Panc1 (cell line): ENCODE results near the gene P2RX1. TPM values are rescaled to one million over a fixed set of nuclear protein-coding genes. Genes with fewer than 3 reads are reported as not detected.

Experiments used
- ATAC-seq: fragments of 200-7000 bp; cut with Tn5 transposase; 2 replicates; pipeline ENCODE4 v1.9.1; 2020; ENCODE audit warnings: mild to moderate bottlenecking, moderate library complexity
- BruUV-seq: library from RNA; stranded (reverse); fragments of 400-500 nt; replicated peaks from 2 replicates; lab custom pipeline; 2021; lab: Mats Ljungman, UMichigan
- CTCF ChIA-PET: fragments of 300-600 bp; sonication (Branson Sonifier 250); formaldehyde crosslinking; loops from one replicate; lab custom pipeline; 2022; ENCODE audit warnings: antibody characterized with exemption; lab: Charles Lee
- POLR2A ChIA-PET: fragments of 300-600 bp; sonication (Branson Sonifier 250); formaldehyde crosslinking; loops from one replicate; lab custom pipeline; 2022; ENCODE audit warnings: antibody characterized with exemption; lab: Charles Lee
- DNase-seq: peaks from one replicate; pipeline ENCODE4 v3.0.0-alpha.2; 2010; ENCODE audit warnings: low read depth, low spot score
- H3K27ac ChIP-seq: 2 replicates; pipeline ENCODE4 v1.5.1; 2011; ENCODE audit warnings: mild to moderate bottlenecking, low read length, inconsistent platforms
- H3K27me3 ChIP-seq: fragments of 200-500 bp; sonication (Bioruptor generic); 2 replicates; pipeline ENCODE4 v1.6.0; 2014; ENCODE audit warnings: low read length, inconsistent platforms; ENCODE audit not compliant: control insufficient read depth, insufficient read depth
- H3K36me3 ChIP-seq: fragments of 200-500 bp; sonication (Bioruptor generic); 2 replicates; pipeline ENCODE4 v1.5.1; 2014; ENCODE audit warnings: inconsistent platforms, mild to moderate bottlenecking, low read length, moderate library complexity; ENCODE audit not compliant: control insufficient read depth, insufficient read depth
- H3K4me1 ChIP-seq: 2 replicates; pipeline ENCODE4 v1.5.1; 2011; ENCODE audit warnings: inconsistent platforms, mild to moderate bottlenecking, low read length, moderate library complexity; ENCODE audit not compliant: control insufficient read depth, insufficient read depth
- H3K4me3 ChIP-seq, 2 experiments: 2 replicates each; pipeline ENCODE4 v1.5.1; 2011 to 2012; ENCODE audit warnings: low read depth in 2 of 2, low read length in 2 of 2, mild to moderate bottlenecking in 2 of 2, inconsistent platforms in 1 of 2, moderate library complexity in 1 of 2
- H3K9me3 ChIP-seq: fragments of 200-500 bp; sonication (Bioruptor generic); 2 replicates; pipeline ENCODE4 v1.5.1; 2014; ENCODE audit warnings: low read depth, mild to moderate bottlenecking, inconsistent platforms, low read length, moderate library complexity; ENCODE audit not compliant: control insufficient read depth, insufficient read depth
- POLR2AphosphoS5 ChIP-seq: IDR thresholded peaks from 2 replicates; pipeline ENCODE4 v1.6.1; 2012; ENCODE audit warnings: mild to moderate bottlenecking, low read depth, low read length, moderate library complexity
- SIN3A ChIP-seq: IDR thresholded peaks from 2 replicates; pipeline ENCODE4 v1.6.1; 2012; ENCODE audit warnings: low read depth, mild to moderate bottlenecking, low read length, moderate library complexity, borderline replicate concordance; ENCODE audit not compliant: insufficient read depth
- TCF7L2 ChIP-seq: IDR thresholded peaks from 2 replicates; pipeline ENCODE4 v1.6.1; 2011; ENCODE audit warnings: mild to moderate bottlenecking, low read depth, low read length, inconsistent platforms
- in situ Hi-C: cut with HindIII; loops from 2 replicates; pipeline ENCODE4 v1.10.0; 2016; ENCODE audit warnings: low sequenced_read_pairs, low pct_unique_long_range_greater_than_20kb
- intact Hi-C: fragments of 100-400 bp; cut with micrococcal nuclease; formaldehyde crosslinking; loops from one replicate; pipeline ENCODE4 v1.10.0; 2022; ENCODE audit not compliant: unreplicated experiment
- total RNA-seq: library from RNA; stranded (reverse); gene quantifications from one replicate; pipeline ENCODE4 v1.2.1, GENCODE V29; 2021; ENCODE audit not compliant: unreplicated experiment
- TF ChIP-seq, protein P1 (sequence below): fragments of 450-650 bp; IDR thresholded peaks from 2 replicates; pipeline ENCODE4 v1.5.1; 2017; ENCODE audit warnings: mild to moderate bottlenecking
- TF ChIP-seq, protein P2 (sequence below), 2 experiments: IDR thresholded peaks; 2 replicates each; pipeline ENCODE4 v1.6.1; 2011 to 2012; ENCODE audit warnings: low read depth in 2 of 2, control low read depth in 1 of 2, low read length in 1 of 2, mild to moderate bottlenecking in 1 of 2, moderate library complexity in 1 of 2; ENCODE audit not compliant: insufficient read depth in 1 of 2

Gene P2RX1
- total RNA-seq, 1 experiment from 2014 or later: not detected

DNA sequence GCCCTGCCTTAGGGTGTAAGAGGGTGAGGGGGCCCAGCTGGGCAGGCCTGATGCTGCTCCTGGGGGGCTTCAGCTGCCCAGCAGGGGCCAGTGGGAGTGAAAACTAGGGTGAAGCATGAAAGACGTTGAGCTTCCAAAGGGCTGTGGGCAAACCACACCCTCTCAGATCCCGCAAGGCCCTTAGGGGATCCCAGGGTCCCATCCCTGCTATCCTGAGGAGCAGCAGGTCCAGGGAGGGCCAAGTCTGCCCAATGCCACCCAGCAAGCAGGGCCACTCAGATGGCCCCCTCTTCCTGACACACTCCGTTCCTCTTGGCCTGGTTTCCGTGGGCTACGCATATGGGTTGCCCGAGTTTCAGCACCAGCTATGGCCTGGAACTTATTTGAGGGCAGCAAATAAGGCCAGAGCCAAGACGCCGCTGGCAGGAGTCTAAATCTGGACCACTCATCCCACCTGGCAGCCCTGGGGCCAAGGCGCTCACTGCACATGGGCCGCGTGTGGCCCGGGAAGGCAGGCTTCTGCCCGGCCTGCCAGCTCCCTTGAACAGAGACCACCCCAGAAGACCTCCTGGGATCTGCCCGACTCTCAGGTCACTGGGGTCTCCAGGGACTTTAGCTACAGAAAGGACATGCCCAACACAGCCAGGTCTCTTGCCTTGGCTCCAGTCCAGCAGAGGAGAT lies 43.8 kb upstream of the P2RX1 start:
- Histone ChIP-seq H3K27me3 (no peaks in the 10 kb centered on the region), H3K27ac (no peak overlapping the region), H3K4me3 (no peak overlapping the region), H3K36me3 (no peaks in the 10 kb centered on the region), H3K4me1 (peaks cover 11% of the 10 kb centered on the region), H3K9me3 (no peaks in the 10 kb centered on the region)
- no peak for DNase-seq
- intact Hi-C loops (no loop called here), in situ Hi-C loops (no loop called here)
- no TSS peak for BruUV-seq
- CTCF ChIA-PET: no interaction called here
- TF ChIP-seq SIN3A: no peak
- TF ChIP-seq POLR2AphosphoS5: no peak
- TF ChIP-seq, protein P1, sequence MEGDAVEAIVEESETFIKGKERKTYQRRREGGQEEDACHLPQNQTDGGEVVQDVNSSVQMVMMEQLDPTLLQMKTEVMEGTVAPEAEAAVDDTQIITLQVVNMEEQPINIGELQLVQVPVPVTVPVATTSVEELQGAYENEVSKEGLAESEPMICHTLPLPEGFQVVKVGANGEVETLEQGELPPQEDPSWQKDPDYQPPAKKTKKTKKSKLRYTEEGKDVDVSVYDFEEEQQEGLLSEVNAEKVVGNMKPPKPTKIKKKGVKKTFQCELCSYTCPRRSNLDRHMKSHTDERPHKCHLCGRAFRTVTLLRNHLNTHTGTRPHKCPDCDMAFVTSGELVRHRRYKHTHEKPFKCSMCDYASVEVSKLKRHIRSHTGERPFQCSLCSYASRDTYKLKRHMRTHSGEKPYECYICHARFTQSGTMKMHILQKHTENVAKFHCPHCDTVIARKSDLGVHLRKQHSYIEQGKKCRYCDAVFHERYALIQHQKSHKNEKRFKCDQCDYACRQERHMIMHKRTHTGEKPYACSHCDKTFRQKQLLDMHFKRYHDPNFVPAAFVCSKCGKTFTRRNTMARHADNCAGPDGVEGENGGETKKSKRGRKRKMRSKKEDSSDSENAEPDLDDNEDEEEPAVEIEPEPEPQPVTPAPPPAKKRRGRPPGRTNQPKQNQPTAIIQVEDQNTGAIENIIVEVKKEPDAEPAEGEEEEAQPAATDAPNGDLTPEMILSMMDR: no peak
- no peak for TF ChIP-seq TCF7L2
- TF ChIP-seq, protein P2, sequence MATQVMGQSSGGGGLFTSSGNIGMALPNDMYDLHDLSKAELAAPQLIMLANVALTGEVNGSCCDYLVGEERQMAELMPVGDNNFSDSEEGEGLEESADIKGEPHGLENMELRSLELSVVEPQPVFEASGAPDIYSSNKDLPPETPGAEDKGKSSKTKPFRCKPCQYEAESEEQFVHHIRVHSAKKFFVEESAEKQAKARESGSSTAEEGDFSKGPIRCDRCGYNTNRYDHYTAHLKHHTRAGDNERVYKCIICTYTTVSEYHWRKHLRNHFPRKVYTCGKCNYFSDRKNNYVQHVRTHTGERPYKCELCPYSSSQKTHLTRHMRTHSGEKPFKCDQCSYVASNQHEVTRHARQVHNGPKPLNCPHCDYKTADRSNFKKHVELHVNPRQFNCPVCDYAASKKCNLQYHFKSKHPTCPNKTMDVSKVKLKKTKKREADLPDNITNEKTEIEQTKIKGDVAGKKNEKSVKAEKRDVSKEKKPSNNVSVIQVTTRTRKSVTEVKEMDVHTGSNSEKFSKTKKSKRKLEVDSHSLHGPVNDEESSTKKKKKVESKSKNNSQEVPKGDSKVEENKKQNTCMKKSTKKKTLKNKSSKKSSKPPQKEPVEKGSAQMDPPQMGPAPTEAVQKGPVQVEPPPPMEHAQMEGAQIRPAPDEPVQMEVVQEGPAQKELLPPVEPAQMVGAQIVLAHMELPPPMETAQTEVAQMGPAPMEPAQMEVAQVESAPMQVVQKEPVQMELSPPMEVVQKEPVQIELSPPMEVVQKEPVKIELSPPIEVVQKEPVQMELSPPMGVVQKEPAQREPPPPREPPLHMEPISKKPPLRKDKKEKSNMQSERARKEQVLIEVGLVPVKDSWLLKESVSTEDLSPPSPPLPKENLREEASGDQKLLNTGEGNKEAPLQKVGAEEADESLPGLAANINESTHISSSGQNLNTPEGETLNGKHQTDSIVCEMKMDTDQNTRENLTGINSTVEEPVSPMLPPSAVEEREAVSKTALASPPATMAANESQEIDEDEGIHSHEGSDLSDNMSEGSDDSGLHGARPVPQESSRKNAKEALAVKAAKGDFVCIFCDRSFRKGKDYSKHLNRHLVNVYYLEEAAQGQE (IDR thresholded peaks at IDR 0.05; ENCODE audit: insufficient read depth in 1 of 2, low read depth in 2 of 2, low read length in 1 of 2): no peak
- ATAC-seq: no peak
- POLR2A ChIA-PET: interaction anchor here (0.7 kb wide), 1 partner anchor 121 kb away, joined by 3 read pairs; no protein-coding TSS in a partner anchor

DNA sequence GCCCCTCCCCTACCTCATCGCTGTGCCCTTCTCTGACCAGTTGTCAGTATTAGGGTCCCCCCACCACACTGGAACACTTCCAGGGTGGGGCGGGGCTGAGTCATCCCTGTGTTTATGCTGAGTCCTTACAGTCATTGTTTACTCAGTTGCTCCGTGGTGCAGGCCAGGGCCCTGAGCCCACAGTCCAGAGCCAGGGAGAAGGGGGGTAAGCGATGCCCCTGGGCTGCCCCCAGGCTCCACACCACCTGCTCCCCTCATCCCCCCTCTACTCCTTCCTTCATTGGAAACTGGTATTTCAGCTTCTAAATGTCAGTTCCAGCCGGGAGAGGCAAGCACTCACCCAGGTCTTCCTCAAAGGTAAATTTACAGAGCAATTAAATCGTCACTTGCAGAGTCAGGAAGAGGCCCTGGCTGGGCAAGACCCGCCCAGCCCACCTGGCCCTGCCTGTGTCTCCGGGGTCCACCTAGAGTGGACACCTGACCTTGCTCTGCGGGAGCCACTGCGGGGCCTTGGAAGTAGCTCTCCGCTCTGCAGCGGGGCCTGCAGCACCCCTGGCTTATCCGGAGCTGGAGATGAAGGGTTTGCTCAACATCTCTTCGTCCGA lies 43.1 kb upstream of the P2RX1 start:
- in situ Hi-C loops: no loop called here
- ChIA-PET POLR2A (interaction anchor here (0.7 kb wide), 1 partner anchor 121 kb away, joined by 3 read pairs; no protein-coding TSS in a partner anchor), CTCF (no interaction called here)
- no peak for TF ChIP-seq POLR2AphosphoS5
- TF ChIP-seq, protein P2 (IDR thresholded peaks at IDR 0.05; ENCODE audit: insufficient read depth in 1 of 2, low read depth in 2 of 2, low read length in 1 of 2): no peak
- TF ChIP-seq, protein P1: no peak
- peak; percentile 70 for ATAC-seq
- Histone ChIP-seq H3K4me3 (no peak overlapping the region), H3K27ac (no peak overlapping the region), H3K36me3 (no peaks in the 10 kb centered on the region), H3K9me3 (no peaks in the 10 kb centered on the region), H3K4me1 (peaks cover 10% of the 10 kb centered on the region), H3K27me3 (no peaks in the 10 kb centered on the region)
- no TSS peak for BruUV-seq
- intact Hi-C loops: no loop called here
- DNase-seq: no peak
